ENCODE data around the gene MADCAM1.

DNA sequence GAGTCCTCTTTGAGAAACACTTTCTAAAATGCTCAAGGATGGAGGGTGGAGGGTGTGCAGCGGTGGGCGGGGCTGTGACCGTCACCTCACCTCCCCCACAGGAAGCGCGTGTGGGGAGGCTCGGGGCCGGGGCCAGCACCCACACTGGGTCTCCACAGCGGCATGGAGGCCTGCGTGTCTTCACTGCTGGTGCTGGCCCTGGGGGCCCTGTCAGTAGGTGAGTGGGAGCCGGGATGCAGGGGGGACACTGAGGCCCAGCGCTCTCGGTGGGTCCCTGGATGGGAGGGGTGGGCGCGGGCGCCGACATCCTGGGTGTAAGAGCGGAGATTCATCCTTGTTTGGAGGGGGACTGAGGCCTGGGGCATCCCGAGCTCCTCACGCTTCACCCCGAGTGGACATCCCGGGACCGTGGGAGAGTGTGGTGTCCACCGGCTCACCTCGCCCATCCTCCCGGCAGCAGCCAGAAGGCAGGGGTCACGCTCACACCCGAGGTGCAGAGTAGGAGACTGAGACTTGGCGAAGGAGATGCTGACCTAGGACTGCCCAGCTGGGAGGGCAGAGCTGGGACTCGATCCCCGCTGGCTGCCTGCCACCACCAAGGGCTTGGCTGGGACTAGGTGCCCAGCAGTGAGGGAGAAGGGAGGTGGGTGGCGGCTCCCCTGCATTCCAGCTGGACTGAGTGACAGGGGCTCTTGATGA, 47.8 kb downstream of the MADCAM1 start, which contains the start of gene GZMM:
- TF ChIP-seq, protein P1, sequence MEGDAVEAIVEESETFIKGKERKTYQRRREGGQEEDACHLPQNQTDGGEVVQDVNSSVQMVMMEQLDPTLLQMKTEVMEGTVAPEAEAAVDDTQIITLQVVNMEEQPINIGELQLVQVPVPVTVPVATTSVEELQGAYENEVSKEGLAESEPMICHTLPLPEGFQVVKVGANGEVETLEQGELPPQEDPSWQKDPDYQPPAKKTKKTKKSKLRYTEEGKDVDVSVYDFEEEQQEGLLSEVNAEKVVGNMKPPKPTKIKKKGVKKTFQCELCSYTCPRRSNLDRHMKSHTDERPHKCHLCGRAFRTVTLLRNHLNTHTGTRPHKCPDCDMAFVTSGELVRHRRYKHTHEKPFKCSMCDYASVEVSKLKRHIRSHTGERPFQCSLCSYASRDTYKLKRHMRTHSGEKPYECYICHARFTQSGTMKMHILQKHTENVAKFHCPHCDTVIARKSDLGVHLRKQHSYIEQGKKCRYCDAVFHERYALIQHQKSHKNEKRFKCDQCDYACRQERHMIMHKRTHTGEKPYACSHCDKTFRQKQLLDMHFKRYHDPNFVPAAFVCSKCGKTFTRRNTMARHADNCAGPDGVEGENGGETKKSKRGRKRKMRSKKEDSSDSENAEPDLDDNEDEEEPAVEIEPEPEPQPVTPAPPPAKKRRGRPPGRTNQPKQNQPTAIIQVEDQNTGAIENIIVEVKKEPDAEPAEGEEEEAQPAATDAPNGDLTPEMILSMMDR (IDR thresholded peaks at IDR 0.05; ENCODE audit: low read length) = no peak
- TF ChIP-seq EZH2phosphoT487 (IDR thresholded peaks at IDR 0.05; ENCODE audit: low read length) = no peak
- TF ChIP-seq EZH2 (optimal IDR thresholded peaks at IDR 0.05; ENCODE audit: low read depth, low read length) = no peak
